ENCODE results near the gene KANSL1. TPM values are rescaled to one million over a fixed set of nuclear protein-coding genes. Genes with fewer than 3 reads are reported as not detected.
"Not testable (repeated sequence)": the region's sequence is repeated elsewhere in the genome, so short reads cannot be mapped to it uniquely, and the experiment has no call there.

The KANSL1 gene, protein sequence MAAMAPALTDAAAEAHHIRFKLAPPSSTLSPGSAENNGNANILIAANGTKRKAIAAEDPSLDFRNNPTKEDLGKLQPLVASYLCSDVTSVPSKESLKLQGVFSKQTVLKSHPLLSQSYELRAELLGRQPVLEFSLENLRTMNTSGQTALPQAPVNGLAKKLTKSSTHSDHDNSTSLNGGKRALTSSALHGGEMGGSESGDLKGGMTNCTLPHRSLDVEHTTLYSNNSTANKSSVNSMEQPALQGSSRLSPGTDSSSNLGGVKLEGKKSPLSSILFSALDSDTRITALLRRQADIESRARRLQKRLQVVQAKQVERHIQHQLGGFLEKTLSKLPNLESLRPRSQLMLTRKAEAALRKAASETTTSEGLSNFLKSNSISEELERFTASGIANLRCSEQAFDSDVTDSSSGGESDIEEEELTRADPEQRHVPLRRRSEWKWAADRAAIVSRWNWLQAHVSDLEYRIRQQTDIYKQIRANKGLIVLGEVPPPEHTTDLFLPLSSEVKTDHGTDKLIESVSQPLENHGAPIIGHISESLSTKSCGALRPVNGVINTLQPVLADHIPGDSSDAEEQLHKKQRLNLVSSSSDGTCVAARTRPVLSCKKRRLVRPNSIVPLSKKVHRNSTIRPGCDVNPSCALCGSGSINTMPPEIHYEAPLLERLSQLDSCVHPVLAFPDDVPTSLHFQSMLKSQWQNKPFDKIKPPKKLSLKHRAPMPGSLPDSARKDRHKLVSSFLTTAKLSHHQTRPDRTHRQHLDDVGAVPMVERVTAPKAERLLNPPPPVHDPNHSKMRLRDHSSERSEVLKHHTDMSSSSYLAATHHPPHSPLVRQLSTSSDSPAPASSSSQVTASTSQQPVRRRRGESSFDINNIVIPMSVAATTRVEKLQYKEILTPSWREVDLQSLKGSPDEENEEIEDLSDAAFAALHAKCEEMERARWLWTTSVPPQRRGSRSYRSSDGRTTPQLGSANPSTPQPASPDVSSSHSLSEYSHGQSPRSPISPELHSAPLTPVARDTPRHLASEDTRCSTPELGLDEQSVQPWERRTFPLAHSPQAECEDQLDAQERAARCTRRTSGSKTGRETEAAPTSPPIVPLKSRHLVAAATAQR (N-terminal part only)
- 100 to 1,000 TPM in 1 of 4 donors, 10 to 100 TPM in 3; 53.8 to 107 (median 60.6) TPM for total RNA-seq

DNA sequence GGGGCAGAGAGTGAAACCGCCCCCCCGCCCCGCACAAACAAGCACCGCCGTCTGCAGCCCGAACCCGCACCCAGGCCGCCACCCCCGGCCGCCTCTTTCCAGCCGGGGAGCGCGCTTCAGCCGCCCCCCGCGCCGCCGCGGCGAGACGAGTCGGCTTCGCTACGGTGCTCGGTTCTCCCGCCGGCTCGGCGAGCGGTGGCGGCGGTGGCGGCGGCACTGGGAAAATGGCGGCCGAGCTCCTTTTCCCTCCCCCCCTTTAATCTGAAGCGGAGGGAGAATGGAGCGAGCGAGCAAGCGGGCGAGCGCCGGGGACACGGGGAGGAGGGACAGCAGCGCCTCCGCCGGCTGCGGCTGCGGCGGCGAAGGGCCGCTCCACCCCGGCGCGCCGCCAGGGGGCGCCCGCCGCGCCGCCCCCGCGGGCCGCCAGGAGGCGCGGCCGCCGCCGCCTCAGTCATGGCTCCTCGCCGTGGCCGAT is at the start of gene KANSL1:
KANSL1 (minus strand) TSS at position 279 of the 475 bp plus-strand sequence. CDS start 21,286 bp downstream, outside the sequence.
- peak; percentile 80 to 96 for DNase-seq (ENCODE audit: low spot score in 2 of 2)
- peak within 1 kb of the TSS; percentile 88 for H3K4me3 ChIP-seq (ENCODE audit: low read depth, poor library complexity, severe bottlenecking)
- intact Hi-C loops (cut with DNase I; ENCODE audit: low total_unique reads): no loop called here
- TF ChIP-seq POLR2A (IDR thresholded peaks at IDR 0.05): no peak
- TF ChIP-seq CTCF (IDR thresholded peaks at IDR 0.05): no peak
- 0% methylated on average over 2 to 5 of the region's 72 CpGs for WGBS, 2 donors

DNA sequence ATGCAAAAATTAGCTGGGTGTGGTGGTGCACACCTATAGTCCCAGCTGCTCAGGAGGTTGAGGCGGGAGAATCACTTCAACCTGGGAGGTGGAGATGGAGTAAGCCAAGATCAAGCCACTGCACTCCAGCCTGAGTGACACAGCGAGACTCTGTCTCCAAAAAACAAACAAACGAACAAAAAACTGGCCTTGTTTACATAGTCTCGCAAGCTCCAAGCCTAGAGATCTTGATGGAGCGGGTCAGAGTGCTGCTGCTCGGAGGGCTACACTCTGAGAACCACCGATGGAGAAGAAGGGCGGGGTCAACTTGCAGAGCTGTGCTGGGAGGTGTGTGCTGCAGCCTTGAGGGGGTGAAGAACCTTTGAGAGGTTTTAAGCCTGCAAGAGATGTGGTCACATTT is 38.1 kb upstream of the KANSL1 start:
- DNase-seq (ENCODE audit: low spot score in 2 of 2); H3K4me3 ChIP-seq (ENCODE audit: low read depth, poor library complexity, severe bottlenecking); intact Hi-C loops (cut with DNase I; ENCODE audit: low total_unique reads): not testable (repeated sequence)
- WGBS, 2 donors: 89 to 95% methylated on average over 8 of the region's 8 CpGs

- H3K4me3 ChIP-seq (ENCODE audit: low read depth, poor library complexity, severe bottlenecking): peak overlapping the region; percentile 52
- WGBS, 2 donors: 0% methylated on average over 15 to 16 of the region's 22 CpGs
- DNase-seq (ENCODE audit: low spot score in 2 of 2): peak; percentile 90 to 98
- intact Hi-C loops (cut with DNase I; ENCODE audit: low total_unique reads): not testable (repeated sequence)
These were observed 32.1 kb upstream of the KANSL1 start for GRCh38 chr17:46225274-46225794.

DNA sequence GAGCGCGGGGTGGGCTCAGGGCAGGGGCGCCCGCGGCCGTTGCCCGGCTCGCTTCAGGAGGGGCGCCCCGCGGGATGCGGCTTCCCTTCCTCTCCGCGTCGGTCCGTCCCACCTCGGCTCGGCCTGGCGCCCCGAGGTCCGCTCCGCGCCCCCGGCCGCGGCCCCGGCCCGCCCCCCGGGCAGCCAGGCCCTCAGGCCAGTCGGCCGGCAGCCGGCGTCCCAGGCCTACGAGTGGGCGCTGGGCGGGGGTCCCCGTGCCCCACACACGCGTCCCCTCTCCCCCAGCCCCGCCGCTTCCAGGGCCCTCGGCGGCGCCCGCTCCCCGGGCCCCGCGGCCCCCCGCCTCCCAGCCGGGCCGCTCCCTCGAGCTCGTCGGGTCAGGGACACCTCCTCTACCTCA is 31.6 kb upstream of the KANSL1 start:
- DNase-seq (ENCODE audit: low spot score in 2 of 2); intact Hi-C loops (cut with DNase I; ENCODE audit: low total_unique reads): not testable (repeated sequence)
- H3K4me3 ChIP-seq (ENCODE audit: low read depth, poor library complexity, severe bottlenecking): peak overlapping the region; percentile 52
- no CpG with 5 or more reads among the region's 54 CpGs for WGBS, 2 donors

DNA sequence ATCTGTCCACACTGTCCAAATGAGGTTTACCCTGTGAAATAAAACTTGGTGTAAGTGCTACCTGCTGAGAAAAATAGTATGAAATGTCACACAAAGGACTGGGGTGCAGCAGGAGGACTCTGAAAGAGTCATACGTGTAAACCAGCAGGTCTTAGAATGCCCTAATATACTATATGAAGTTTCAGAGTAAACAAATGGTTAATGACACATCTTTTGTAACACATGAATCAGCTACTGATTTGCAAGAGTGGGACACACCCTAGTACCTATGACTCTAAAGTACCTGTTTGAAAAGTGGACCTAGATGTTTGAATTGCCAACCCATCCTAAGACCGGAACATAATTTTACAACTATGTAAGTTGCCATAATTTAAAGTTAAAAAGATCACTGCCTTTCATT is 29.8 kb upstream of the KANSL1 start:
- intact Hi-C loops (cut with DNase I; ENCODE audit: low total_unique reads); H3K4me3 ChIP-seq (ENCODE audit: low read depth, poor library complexity, severe bottlenecking); DNase-seq (ENCODE audit: low spot score in 2 of 2): not testable (repeated sequence)
- WGBS, 2 donors: no CpG with 5 or more reads among the region's 2 CpGs

DNA sequence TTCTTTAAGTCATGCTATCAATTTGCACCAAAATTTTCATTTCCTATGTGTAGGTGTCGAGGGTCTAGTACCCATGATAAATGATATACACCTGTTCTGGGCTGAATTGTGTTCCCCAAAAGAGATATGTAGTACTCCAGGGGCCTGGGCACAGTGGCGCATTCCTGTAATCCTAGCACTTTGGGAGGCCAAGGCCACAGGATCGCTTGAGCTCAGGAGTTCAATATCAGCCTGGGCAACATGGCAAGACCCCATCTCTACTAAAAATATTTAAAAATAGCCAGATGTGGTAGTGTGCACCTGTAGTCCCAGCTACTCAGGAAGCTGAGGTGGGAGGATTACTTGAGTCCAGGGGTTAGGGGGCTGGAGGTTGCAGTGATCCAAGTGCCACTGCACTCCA is 23.5 kb upstream of the KANSL1 start:
- no peak for TF ChIP-seq CTCF (IDR thresholded peaks at IDR 0.05)
- TF ChIP-seq POLR2A (IDR thresholded peaks at IDR 0.05): no peak
- DNase-seq (ENCODE audit: low spot score in 2 of 2): no peak
- H3K4me3 ChIP-seq (ENCODE audit: low read depth, poor library complexity, severe bottlenecking): no peak overlapping the region
- 94 to 95% methylated on average over 3 of the region's 3 CpGs for WGBS, 2 donors
- intact Hi-C loops (cut with DNase I; ENCODE audit: low total_unique reads): no loop called here

DNA sequence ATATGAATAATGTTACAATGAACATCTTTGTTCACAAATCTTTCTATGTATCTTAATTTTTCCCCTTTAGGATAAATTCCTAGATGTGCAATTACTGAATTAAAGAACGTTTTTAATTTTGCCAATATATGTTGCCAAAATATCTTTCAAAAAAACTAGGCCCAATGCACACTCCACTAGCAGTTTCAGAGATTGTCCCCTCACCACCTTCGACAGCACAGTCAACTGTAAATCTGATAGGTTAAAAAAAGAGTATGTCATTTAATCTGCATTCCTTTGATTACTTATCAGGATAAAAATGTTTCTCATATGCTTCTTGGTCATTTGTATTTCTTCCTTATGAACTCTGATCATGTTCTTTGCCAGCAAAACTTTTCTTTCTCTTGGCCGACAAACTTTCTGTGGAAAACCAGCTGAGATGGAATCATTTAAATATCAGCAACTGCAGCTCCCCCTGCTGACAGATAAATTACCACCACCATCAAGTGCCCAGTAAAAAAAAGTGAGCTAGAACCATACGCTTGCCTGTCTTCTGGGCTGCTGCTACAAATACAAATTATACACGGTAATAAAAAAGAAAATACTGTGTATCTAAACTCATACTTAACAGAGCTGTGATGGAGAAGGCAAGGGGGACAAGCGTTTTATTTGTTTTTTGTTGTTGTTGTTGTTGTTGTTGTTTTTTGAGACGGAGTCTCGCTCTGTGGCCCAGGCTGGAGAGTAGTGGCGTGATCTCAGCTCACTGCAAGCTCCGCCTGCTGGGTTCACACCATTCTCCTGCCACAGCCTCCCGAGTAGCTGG is 19.6 kb upstream of the KANSL1 start:
- 39 to 45% methylated on average over 11 of the region's 11 CpGs for WGBS, 2 donors
- DNase-seq (ENCODE audit: low spot score in 2 of 2): peak in 1 of 2 donors; percentile 76
- intact Hi-C loops (cut with DNase I; ENCODE audit: low total_unique reads): loop anchor here (5.0 kb wide), 1 partner anchor 211 kb away; no protein-coding TSS in a partner anchor
- H3K4me3 ChIP-seq (ENCODE audit: low read depth, poor library complexity, severe bottlenecking): no peak overlapping the region
- TF ChIP-seq POLR2A (IDR thresholded peaks at IDR 0.05) (no peak), CTCF (IDR thresholded peaks at IDR 0.05) (peak in 1 of 3 donors; percentile 79)
